K562 (cell line): Measurements from ENCODE around the gene PRRC2B. TPM values are rescaled to one million over a fixed set of nuclear protein-coding genes. Genes with fewer than 3 reads are reported as not detected.

ENCODE experiments used
- AFF1 ChIP-seq, 2 experiments: fragments of 450-650 bp; IDR thresholded peaks; 2 replicates each; pipeline ENCODE4 v1.6.1; 2018; ENCODE audit warnings: mild to moderate bottlenecking in 2 of 2, low read depth in 1 of 2; ENCODE audit not compliant: partially characterized antibody in 2 of 2
- ATF4 ChIP-seq: fragments of 450-650 bp; formaldehyde crosslinking; IDR thresholded peaks from 2 replicates; pipeline ENCODE4 v1.4.0; 2022; ENCODE audit warnings: mild to moderate bottlenecking, moderate library complexity
- BDP1 ChIP-seq: IDR thresholded peaks from 3 replicates; pipeline ENCODE4 v1.6.1; 2011; ENCODE audit not compliant: insufficient read length, insufficient read depth
- E2F3 ChIP-seq: fragments of 250-450 bp; sonication (Bioruptor Pico); IDR thresholded peaks from 2 replicates; pipeline ENCODE4 v1.4.0; 2020; ENCODE audit warnings: mild to moderate bottlenecking
- MCM2 ChIP-seq: fragments of 450-650 bp; IDR thresholded peaks from 2 replicates; pipeline ENCODE4 v1.6.1; 2017; ENCODE audit warnings: low read depth, mild to moderate bottlenecking
- PHB2 ChIP-seq: fragments of 450-650 bp; IDR thresholded peaks from 2 replicates; pipeline ENCODE4 v1.6.1; 2017; ENCODE audit warnings: low read depth
- RBM22 ChIP-seq: fragments of 200-400 bp; formaldehyde crosslinking; IDR thresholded peaks from 2 replicates; pipeline ENCODE4 v1.6.1; 2018; ENCODE audit warnings: low read length, low read depth; ENCODE audit not compliant: poor library complexity, severe bottlenecking
- RBM25 ChIP-seq: fragments of 200-400 bp; formaldehyde crosslinking; IDR thresholded peaks from 2 replicates; pipeline ENCODE4 v1.6.1; 2018; ENCODE audit warnings: low read length, low read depth, moderate library complexity; ENCODE audit not compliant: severe bottlenecking
- TBL1XR1 ChIP-seq, 2 experiments: IDR thresholded peaks; 2 replicates each; pipeline ENCODE4 v1.6.1; 2012; ENCODE audit warnings: improper control_type of control experiment in 2 of 2, low read length in 2 of 2, mild to moderate bottlenecking in 1 of 2
- TRIM25 ChIP-seq: fragments of 450-650 bp; IDR thresholded peaks from 2 replicates; pipeline ENCODE4 v1.7.0; 2016; ENCODE audit warnings: borderline replicate concordance
- ZNF324 ChIP-seq: fragments of 250-450 bp; sonication (Bioruptor Pico); IDR thresholded peaks from 2 replicates; pipeline ENCODE4 v1.4.0; 2020; ENCODE audit warnings: mild to moderate bottlenecking
- polyA plus RNA-seq, 8 experiments: library from polyadenylated mRNA; depleted of rRNA in 4 of 8; stranded (reverse) in 5 of 8; unstranded in 3 of 8; fragments of >200 nt; fragmentation: Nextera tagmentation in 2 of 8; fragmentation: Illumina TruSeq in 1 of 8; extraction: Ambion mirVana in 2 of 8; extraction: Trizol in 1 of 8; gene quantifications; 2 replicates each; pipeline versions ENCODE4 v1.2.1 to v1.2.3, GENCODE V29; 2011 to 2014; ENCODE audit warnings: inconsistent platforms in 1 of 8, missing spikeins in 1 of 8
- total RNA-seq, 7 experiments: library from RNA; depleted of rRNA in 6 of 7; stranded (reverse); fragments of >200 nt in 6 of 7; fragmentation: Illumina TruSeq in 2 of 7; extraction: Trizol in 2 of 7; gene quantifications; 2 replicates each; pipeline versions ENCODE4 v1.2.1 to v1.2.3, GENCODE V29; 2011 to 2021; ENCODE audit warnings: low replicate concordance in 1 of 7

PRRC2B gene
- total and polyA plus RNA-seq, 9 of the 15 experiments (the other 6 are each of a cell fraction or from before 2014, with no cell fraction given), result 0.34 to 125 (median 30.9) TPM

GRCh38 chr9:131502781-131503625, 109.1 kb downstream of the PRRC2B start, which contains the start of gene POMT1 (continued):
- no peak for TF ChIP-seq ATF4 (CRISPR knock-in tag)
- no peak for TF ChIP-seq AFF1 (IDR thresholded peaks at IDR 0.05; ENCODE audit: low read depth in 1 of 2, partially characterized antibody in 2 of 2)
- TF ChIP-seq TBL1XR1 (IDR thresholded peaks at IDR 0.05; ENCODE audit: low read length in 2 of 2), result no peak
- no peak for TF ChIP-seq E2F3
- no peak for TF ChIP-seq PHB2
- no peak for TF ChIP-seq BDP1
- TF ChIP-seq MCM2, result no peak
- TF ChIP-seq RBM22, result no peak
- TF ChIP-seq RBM25, result no peak
- no peak for TF ChIP-seq TRIM25
- no peak for TF ChIP-seq ZNF324 (CRISPR knock-in tag)
